Fibroblast of mammary gland (primary cell): ENCODE measurements around the gene EWSR1.
A peak's percentile ranks its signal among the peaks of the same experiment; 100 is the strongest.
"Not testable (repeated sequence)": the region's sequence is repeated elsewhere in the genome, so short reads cannot be mapped to it uniquely, and the experiment has no call there.

Experiments used
- DNase-seq: peaks from one replicate; pipeline ENCODE4 v3.0.0-alpha.2; 2010; ENCODE audit warnings: low read depth
- H3K4me3 ChIP-seq: 2 replicates; pipeline ENCODE4 v1.5.1; 2011; ENCODE audit warnings: low read depth, mild to moderate bottlenecking, low read length, moderate library complexity; ENCODE audit not compliant: control insufficient read depth
- CTCF ChIP-seq: conservative IDR thresholded peaks from 2 replicates; pipeline ENCODE4 v1.5.1; 2011; ENCODE audit warnings: low read depth, low read length, inconsistent platforms; ENCODE audit not compliant: control insufficient read depth, insufficient read depth

The EWSR1 gene

DNA sequence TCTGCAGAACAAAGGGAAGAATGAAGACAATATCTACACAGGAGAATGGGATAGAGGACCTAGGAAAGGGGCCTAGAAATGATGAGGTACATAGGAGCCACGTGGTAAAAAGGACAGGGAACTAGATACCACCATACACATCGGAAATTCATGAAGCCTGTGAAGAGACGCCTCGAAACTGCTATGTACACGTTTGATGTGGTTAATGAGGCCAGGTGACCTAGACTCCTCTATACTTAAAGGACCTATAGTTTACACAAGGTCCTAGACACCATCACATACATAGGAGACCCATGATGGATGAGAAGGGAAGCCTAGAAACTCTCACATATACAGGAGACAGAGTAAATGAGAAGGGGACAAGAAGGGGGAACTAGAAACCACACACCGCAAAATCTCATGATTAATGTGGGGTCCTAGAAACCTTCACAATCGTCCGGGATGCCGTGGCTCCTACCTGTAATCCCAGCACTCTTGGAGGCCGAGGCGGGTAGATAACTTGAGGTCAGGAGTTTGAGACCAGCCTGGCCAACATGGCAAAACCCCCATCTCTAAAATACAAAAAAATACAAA lies 24.1 kb upstream of the EWSR1 start:
- no peak for DNase-seq
- no peak for TF ChIP-seq CTCF
- no peak overlapping the region for H3K4me3 ChIP-seq

DNA sequence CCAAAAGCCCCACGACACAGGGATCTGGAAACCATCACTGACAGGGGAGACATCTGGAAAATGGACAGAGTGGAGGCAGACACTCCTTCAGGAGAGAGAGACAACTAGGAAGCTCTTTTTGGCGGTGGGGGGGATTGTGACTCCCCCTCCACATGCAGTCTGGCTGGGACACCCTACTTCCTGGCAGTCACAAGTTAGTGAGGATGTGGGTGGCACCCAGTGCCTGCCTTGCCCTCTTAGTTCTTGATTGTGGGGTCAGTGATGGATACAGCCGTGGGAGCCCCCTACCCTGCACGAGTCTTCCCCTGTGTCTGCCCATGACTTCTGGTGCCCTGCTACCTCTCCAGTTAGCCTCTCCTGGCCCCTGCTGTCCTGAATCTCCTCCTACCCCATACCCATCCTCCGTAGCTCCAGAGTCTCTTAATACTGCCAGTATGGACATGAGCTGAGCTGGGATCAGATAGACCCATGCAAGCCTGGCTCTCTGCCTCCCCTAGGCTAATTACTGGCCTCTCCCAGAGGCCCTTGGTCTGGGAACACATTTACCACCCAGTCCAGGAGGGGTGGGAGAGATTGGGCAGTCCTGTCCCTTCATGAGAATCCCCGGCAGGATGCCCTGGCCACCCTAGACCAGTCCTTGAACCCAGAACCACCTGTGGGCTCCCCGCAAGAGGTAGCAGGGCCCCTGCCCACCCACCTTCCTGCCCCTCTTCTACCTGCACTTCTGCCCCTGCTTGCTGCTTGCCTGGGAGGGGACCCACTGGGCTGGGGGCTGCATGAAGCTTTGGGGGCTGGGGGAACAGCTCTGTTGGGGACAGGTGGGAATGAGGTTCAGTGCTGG lies 23.1 kb upstream of the EWSR1 start:
- TF ChIP-seq CTCF = no peak
- H3K4me3 ChIP-seq = no peak overlapping the region
- DNase-seq = no peak

- no peak overlapping the region for H3K4me3 ChIP-seq
Measured at GRCh38 chr22:29245626-29246385, 22.3 kb upstream of the EWSR1 start.

DNA sequence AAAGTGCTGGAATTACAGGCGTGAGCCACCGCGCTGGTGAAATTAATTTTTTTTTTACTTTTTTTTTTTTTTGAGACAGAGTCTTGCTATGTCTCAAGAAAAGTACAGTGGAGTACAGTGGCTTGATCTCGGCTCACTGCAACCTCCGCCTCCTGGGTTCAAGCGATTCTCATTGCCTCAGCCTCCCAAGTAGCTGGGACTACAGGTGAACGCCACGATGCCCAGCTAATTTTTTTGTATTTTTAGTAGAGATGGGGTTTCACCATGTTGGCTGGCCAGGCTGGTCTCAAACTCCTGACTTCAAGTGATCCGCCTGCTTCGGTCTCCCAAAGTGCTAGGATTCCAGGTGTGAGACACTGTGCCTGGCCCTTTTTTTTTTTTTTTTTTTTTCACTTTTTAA lies 20.2 kb upstream of the EWSR1 start:
- DNase-seq, H3K4me3 ChIP-seq: not testable (repeated sequence)

More at GRCh38 chr22:29245626-29246385, 22.3 kb upstream of the EWSR1 start:
- TF ChIP-seq CTCF = peak; percentile 98
- DNase-seq = peak; percentile 63

GRCh38 chr22:29251265-29251664 lies 16.8 kb upstream of the EWSR1 start:
- no peak for TF ChIP-seq CTCF
- no peak overlapping the region for H3K4me3 ChIP-seq
- no peak for DNase-seq

- no peak overlapping the region for H3K4me3 ChIP-seq
- no peak for DNase-seq
Measured at GRCh38 chr22:29251981-29252911, 15.8 kb upstream of the EWSR1 start.

More at GRCh38 chr22:29251981-29252911, 15.8 kb upstream of the EWSR1 start:
- TF ChIP-seq CTCF = no peak
